ENCODE measurements around the gene M1AP. TPM values are rescaled to one million over a fixed set of nuclear protein-coding genes. Genes with fewer than 3 reads are reported as not detected.
"Not testable (repeated sequence)": the region's sequence is repeated elsewhere in the genome, so short reads cannot be mapped to it uniquely, and the experiment has no call there.

The M1AP gene
- total RNA-seq, 1 donor from 2014 or later: 4.6 TPM

GRCh38 chr2:74653589-74653984 lies 5.5 kb upstream of the M1AP start:
- no peak for DNase-seq

- no peak for DNase-seq
Measured at GRCh38 chr2:74646834-74647482, 1.2 kb downstream of the M1AP start.

GRCh38 chr2:74646201-74646600 lies 1.9 kb downstream of the M1AP start:
- no peak for DNase-seq

GRCh38 chr2:74645344-74645743 lies 2.8 kb downstream of the M1AP start:
- DNase-seq: no peak

GRCh38 chr2:74639550-74639949 lies 8.6 kb downstream of the M1AP start:
- DNase-seq: no peak

- no peak for DNase-seq
Measured at GRCh38 chr2:74632939-74633312, 15.2 kb downstream of the M1AP start.

- no peak for DNase-seq
Measured at GRCh38 chr2:74632209-74632938, 15.8 kb downstream of the M1AP start.

GRCh38 chr2:74630454-74630853 lies 17.7 kb downstream of the M1AP start:
- not testable (repeated sequence) for DNase-seq

GRCh38 chr2:74628538-74629105 lies 19.5 kb downstream of the M1AP start:
- DNase-seq: no peak

GRCh38 chr2:74625658-74626425 lies 22.3 kb downstream of the M1AP start:
- DNase-seq: no peak

GRCh38 chr2:74620671-74621070 lies 27.5 kb downstream of the M1AP start:
- no peak for DNase-seq

- DNase-seq: no peak
Measured at GRCh38 chr2:74619651-74620297, 28.4 kb downstream of the M1AP start.

GRCh38 chr2:74618410-74619083 lies 29.6 kb downstream of the M1AP start:
- DNase-seq: no peak

GRCh38 chr2:74617122-74617521 lies 31.0 kb downstream of the M1AP start:
- no peak for DNase-seq

GRCh38 chr2:74606927-74607326 lies 41.2 kb downstream of the M1AP start:
- no peak for DNase-seq

GRCh38 chr2:74603282-74604000 lies 44.7 kb downstream of the M1AP start:
- no peak for DNase-seq

- DNase-seq: no peak
Measured at GRCh38 chr2:74602586-74603281, 45.4 kb downstream of the M1AP start.

- no peak for DNase-seq
Measured at GRCh38 chr2:74599676-74600075, 48.5 kb downstream of the M1AP start.

- peak; percentile 57 for DNase-seq
Measured at GRCh38 chr2:74597410-74597809, 50.7 kb downstream of the M1AP start.

- DNase-seq: no peak
Measured at GRCh38 chr2:74596584-74596983, 51.5 kb downstream of the M1AP start.
